Neural cell (in vitro differentiated cells): ENCODE data around the gene KIFBP. TPM values are rescaled to one million over a fixed set of nuclear protein-coding genes. Genes with fewer than 3 reads are reported as not detected.

Experiments
- H2AFZ ChIP-seq: fragments of 200-600, 300-800 bp; sonication (generic), shearing (Covaris generic); 2 replicates; pipeline ENCODE4 v1.6.0; 2014; ENCODE audit warnings: low read depth, mild to moderate bottlenecking, antibody characterized with exemption, low read length, moderate library complexity
- H3F3A ChIP-seq: fragments of 200-600 bp; shearing (Covaris generic); 2 replicates; pipeline ENCODE4 v1.6.1; 2016; ENCODE audit warnings: mild to moderate bottlenecking, moderate library complexity, mixed read lengths, antibody characterized with exemption, low read length; ENCODE audit not compliant: insufficient read depth, poor library complexity, severe bottlenecking
- H3K27ac ChIP-seq: fragments of 200-600, 300-800 bp; sonication (generic), shearing (Covaris generic); 2 replicates; pipeline ENCODE4 v1.5.1; 2014; ENCODE audit warnings: mild to moderate bottlenecking, low read length, moderate library complexity
- H3K27me3 ChIP-seq: fragments of 300-800, 200-600 bp; sonication (generic), shearing (Covaris generic); 2 replicates; pipeline ENCODE4 v1.6.0; 2014; ENCODE audit warnings: mild to moderate bottlenecking, low read depth, low read length, moderate library complexity; ENCODE audit not compliant: insufficient read depth
- H3K36me3 ChIP-seq: fragments of 300-800, 200-600 bp; sonication (generic), shearing (Covaris generic); 2 replicates; pipeline ENCODE4 v1.5.1; 2014; ENCODE audit warnings: mild to moderate bottlenecking, antibody characterized with exemption, low read length, moderate library complexity; ENCODE audit not compliant: insufficient read depth
- H3K4me2 ChIP-seq: fragments of 300-800, 200-600 bp; sonication (generic), shearing (Covaris generic); 2 replicates; pipeline ENCODE4 v1.6.0; 2014; ENCODE audit warnings: mild to moderate bottlenecking, low read length
- H3K4me3 ChIP-seq: fragments of 300-800, 200-600 bp; sonication (generic), shearing (Covaris generic); 2 replicates; pipeline ENCODE4 v1.5.1; 2014; ENCODE audit warnings: mild to moderate bottlenecking, low read length, moderate library complexity
- H3K79me2 ChIP-seq: fragments of 200-600 bp; shearing (Covaris generic); replicated peaks from 2 replicates; pipeline ENCODE4 v1.6.0; 2014; ENCODE audit warnings: mild to moderate bottlenecking, low read length, moderate library complexity; ENCODE audit not compliant: insufficient read depth
- H3K9ac ChIP-seq: fragments of 300-800, 200-600 bp; sonication (generic), shearing (Covaris generic); 2 replicates; pipeline ENCODE4 v1.6.1; 2016; ENCODE audit warnings: mild to moderate bottlenecking, low read length, mixed read lengths
- H3K9me2 ChIP-seq: fragments of 200-600 bp; shearing (Covaris generic); 2 replicates; pipeline ENCODE4 v1.6.1; 2016; ENCODE audit warnings: mild to moderate bottlenecking, low read length, mixed read lengths; ENCODE audit not compliant: insufficient read depth
- H3K9me3 ChIP-seq: fragments of 200-600, 300-800 bp; sonication (generic), shearing (Covaris generic); 2 replicates; pipeline ENCODE4 v1.6.1; 2016; ENCODE audit warnings: mild to moderate bottlenecking, mixed run types, low read length, moderate library complexity, mixed read lengths
- H4K20me1 ChIP-seq: fragments of 200-600 bp; shearing (Covaris generic); 2 replicates; pipeline ENCODE4 v1.6.1; 2016; ENCODE audit warnings: mild to moderate bottlenecking, mixed run types; ENCODE audit not compliant: insufficient read depth
- EP300 ChIP-seq: fragments of 450-650 bp; conservative IDR thresholded peaks from 2 replicates; pipeline ENCODE4 v1.6.1; 2014; ENCODE audit warnings: antibody characterized with exemption, mild to moderate bottlenecking, moderate library complexity; ENCODE audit not compliant: poor library complexity, severe bottlenecking
- EZH2 ChIP-seq: fragments of 200-600, 300-800 bp; shearing (Covaris generic), sonication (generic); IDR thresholded peaks from 2 replicates; pipeline ENCODE4 v1.6.1; 2014; ENCODE audit warnings: antibody characterized with exemption, low read length, borderline replicate concordance, mild to moderate bottlenecking; ENCODE audit not compliant: insufficient read depth, poor library complexity, severe bottlenecking
- MXI1 ChIP-seq: fragments of 450-650 bp; conservative IDR thresholded peaks from 2 replicates; pipeline ENCODE4 v1.6.1; 2014; ENCODE audit warnings: antibody characterized with exemption, mild to moderate bottlenecking; ENCODE audit not compliant: poor library complexity, severe bottlenecking
- POLR2AphosphoS5 ChIP-seq: IDR thresholded peaks from 2 replicates; pipeline ENCODE4 v1.6.1; 2012
- RAD21 ChIP-seq: fragments of 450-650 bp; conservative IDR thresholded peaks from 2 replicates; pipeline ENCODE4 v1.6.1; 2014; ENCODE audit warnings: antibody characterized with exemption, mild to moderate bottlenecking, moderate library complexity
- SMC3 ChIP-seq: fragments of 450-650 bp; conservative IDR thresholded peaks from 2 replicates; pipeline ENCODE4 v1.6.1; 2014; ENCODE audit warnings: antibody characterized with exemption, mild to moderate bottlenecking, moderate library complexity; ENCODE audit not compliant: poor library complexity
- TAF1 ChIP-seq: IDR thresholded peaks from 2 replicates; pipeline ENCODE4 v1.6.1; 2012; ENCODE audit warnings: low read depth
- polyA plus RNA-seq: library from polyadenylated mRNA; depleted of rRNA; stranded (reverse); fragments of >200 nt; gene quantifications from 2 replicates; pipeline ENCODE4 v1.2.3, GENCODE V29; 2014
- TF ChIP-seq, protein P1 (sequence below): fragments of 450-650 bp; IDR thresholded peaks from 2 replicates; pipeline ENCODE4 v1.5.1; 2014; ENCODE audit warnings: antibody characterized with exemption, mild to moderate bottlenecking, moderate library complexity; ENCODE audit not compliant: poor library complexity, severe bottlenecking
- TF ChIP-seq, protein P2 (sequence below): IDR thresholded peaks from 2 replicates; pipeline ENCODE4 v1.6.1; 2012; ENCODE audit warnings: borderline replicate concordance

The KIFBP gene
- polyA plus RNA-seq, 1 donor from 2014 or later, result 76.9 TPM

DNA sequence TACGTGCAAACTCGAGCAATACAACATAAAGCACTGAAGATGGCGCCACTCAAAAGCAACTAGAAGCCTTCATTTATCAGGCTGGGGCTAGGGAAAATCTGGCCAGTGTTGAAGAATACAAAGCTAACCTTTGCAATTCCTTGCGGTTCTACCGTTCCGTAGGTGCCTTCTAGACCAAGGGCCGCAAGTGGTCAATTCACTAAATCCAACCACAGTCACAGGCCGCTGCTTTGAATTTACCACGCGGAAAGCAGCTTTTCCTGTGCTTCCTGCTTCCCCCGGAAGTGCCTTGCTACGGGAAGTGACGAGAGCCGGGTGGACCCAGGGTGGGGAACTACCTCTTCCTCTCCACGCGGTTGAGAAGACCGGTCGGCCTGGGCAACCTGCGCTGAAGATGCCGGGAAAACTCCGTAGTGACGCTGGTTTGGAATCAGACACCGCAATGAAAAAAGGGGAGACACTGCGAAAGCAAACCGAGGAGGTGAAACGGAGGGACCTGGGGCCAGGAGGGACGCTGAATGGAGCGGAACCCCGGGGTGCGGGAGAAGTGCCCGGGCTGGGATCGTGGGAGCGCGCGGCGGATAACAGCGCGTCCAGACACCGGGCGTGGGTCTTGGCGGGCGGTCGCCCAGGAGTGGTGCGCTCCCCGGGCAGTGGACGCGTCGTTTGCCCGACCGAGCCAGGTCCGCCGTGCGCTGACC is 32.6 kb upstream of the KIFBP start, which contains the start of gene DDX21:
Gene DDX21 (plus strand): TSS at position 339 of the 701 bp plus-strand sequence. CDS start 56 bp downstream, at position 395.
- peaks cover 28% of the 10 kb centered on the region for H3K79me2 ChIP-seq
- H3K27ac ChIP-seq, result peak within 1 kb of the TSS; percentile 86
- H2AFZ ChIP-seq, result peak within 1 kb of the TSS; percentile 83
- no peaks in the 10 kb centered on the region for H3K9me2 ChIP-seq
- no peaks in the 10 kb centered on the region for H4K20me1 ChIP-seq
- H3K4me2 ChIP-seq, result peak within 1 kb of the TSS; percentile 91
- no peaks in the 10 kb centered on the region for H3K9me3 ChIP-seq
- no peaks in the 10 kb centered on the region for H3K27me3 ChIP-seq
- H3F3A ChIP-seq, result peaks cover 6% of the 10 kb centered on the region
- H3K9ac ChIP-seq, result peak within 1 kb of the TSS; percentile 69
- TF ChIP-seq, protein P1, sequence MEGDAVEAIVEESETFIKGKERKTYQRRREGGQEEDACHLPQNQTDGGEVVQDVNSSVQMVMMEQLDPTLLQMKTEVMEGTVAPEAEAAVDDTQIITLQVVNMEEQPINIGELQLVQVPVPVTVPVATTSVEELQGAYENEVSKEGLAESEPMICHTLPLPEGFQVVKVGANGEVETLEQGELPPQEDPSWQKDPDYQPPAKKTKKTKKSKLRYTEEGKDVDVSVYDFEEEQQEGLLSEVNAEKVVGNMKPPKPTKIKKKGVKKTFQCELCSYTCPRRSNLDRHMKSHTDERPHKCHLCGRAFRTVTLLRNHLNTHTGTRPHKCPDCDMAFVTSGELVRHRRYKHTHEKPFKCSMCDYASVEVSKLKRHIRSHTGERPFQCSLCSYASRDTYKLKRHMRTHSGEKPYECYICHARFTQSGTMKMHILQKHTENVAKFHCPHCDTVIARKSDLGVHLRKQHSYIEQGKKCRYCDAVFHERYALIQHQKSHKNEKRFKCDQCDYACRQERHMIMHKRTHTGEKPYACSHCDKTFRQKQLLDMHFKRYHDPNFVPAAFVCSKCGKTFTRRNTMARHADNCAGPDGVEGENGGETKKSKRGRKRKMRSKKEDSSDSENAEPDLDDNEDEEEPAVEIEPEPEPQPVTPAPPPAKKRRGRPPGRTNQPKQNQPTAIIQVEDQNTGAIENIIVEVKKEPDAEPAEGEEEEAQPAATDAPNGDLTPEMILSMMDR, result peak; percentile 98
- TF ChIP-seq EP300, result peak; percentile 20
- TF ChIP-seq, protein P2, sequence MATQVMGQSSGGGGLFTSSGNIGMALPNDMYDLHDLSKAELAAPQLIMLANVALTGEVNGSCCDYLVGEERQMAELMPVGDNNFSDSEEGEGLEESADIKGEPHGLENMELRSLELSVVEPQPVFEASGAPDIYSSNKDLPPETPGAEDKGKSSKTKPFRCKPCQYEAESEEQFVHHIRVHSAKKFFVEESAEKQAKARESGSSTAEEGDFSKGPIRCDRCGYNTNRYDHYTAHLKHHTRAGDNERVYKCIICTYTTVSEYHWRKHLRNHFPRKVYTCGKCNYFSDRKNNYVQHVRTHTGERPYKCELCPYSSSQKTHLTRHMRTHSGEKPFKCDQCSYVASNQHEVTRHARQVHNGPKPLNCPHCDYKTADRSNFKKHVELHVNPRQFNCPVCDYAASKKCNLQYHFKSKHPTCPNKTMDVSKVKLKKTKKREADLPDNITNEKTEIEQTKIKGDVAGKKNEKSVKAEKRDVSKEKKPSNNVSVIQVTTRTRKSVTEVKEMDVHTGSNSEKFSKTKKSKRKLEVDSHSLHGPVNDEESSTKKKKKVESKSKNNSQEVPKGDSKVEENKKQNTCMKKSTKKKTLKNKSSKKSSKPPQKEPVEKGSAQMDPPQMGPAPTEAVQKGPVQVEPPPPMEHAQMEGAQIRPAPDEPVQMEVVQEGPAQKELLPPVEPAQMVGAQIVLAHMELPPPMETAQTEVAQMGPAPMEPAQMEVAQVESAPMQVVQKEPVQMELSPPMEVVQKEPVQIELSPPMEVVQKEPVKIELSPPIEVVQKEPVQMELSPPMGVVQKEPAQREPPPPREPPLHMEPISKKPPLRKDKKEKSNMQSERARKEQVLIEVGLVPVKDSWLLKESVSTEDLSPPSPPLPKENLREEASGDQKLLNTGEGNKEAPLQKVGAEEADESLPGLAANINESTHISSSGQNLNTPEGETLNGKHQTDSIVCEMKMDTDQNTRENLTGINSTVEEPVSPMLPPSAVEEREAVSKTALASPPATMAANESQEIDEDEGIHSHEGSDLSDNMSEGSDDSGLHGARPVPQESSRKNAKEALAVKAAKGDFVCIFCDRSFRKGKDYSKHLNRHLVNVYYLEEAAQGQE, result peak; percentile 17
- no peak for TF ChIP-seq EZH2
- peak; percentile 88 for TF ChIP-seq SMC3
- TF ChIP-seq MXI1, result peak; percentile 100
- peak; percentile 73 for TF ChIP-seq RAD21
- TF ChIP-seq POLR2AphosphoS5, result peak; percentile 85
- peak; percentile 72 for TF ChIP-seq TAF1
- no peaks in the 10 kb centered on the region for H3K36me3 ChIP-seq
- H3K4me3 ChIP-seq, result peak within 1 kb of the TSS; percentile 85

DNA sequence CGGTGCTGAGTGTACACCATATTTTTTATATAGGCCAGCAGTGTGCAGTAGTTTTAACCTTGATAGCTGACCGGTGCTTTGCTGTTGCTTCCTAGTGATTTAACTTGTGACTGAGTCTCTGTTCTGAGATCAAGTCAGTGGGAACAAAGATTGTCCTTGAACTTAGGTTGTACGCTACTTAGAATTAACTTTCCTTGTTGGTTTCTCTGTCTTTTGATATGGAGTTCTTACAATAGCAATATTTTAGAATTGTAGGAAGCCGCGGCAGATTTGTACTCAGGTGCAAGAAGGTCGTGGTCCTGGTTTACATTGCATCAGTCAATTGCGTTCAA is 31.4 kb upstream of the KIFBP start:
- no peaks in the 10 kb centered on the region for H4K20me1 ChIP-seq
- H3K4me2 ChIP-seq, result peak overlapping the region; percentile 45
- no peaks in the 10 kb centered on the region for H3K27me3 ChIP-seq
- H3K9ac ChIP-seq, result no peak overlapping the region
- no peaks in the 10 kb centered on the region for H3K9me3 ChIP-seq
- H3K36me3 ChIP-seq, result no peaks in the 10 kb centered on the region
- no peaks in the 10 kb centered on the region for H3K9me2 ChIP-seq
- H3F3A ChIP-seq, result peaks cover 6% of the 10 kb centered on the region
- peak overlapping the region; percentile 85 for H3K4me3 ChIP-seq
- H2AFZ ChIP-seq, result no peak overlapping the region
- H3K27ac ChIP-seq, result no peak overlapping the region
- peaks cover 28% of the 10 kb centered on the region for H3K79me2 ChIP-seq
- no peak for TF ChIP-seq MXI1
- TF ChIP-seq EP300, result no peak
- TF ChIP-seq, protein P2, result no peak
- TF ChIP-seq RAD21, result no peak
- no peak for TF ChIP-seq POLR2AphosphoS5
- TF ChIP-seq SMC3, result no peak
- TF ChIP-seq TAF1, result no peak
- TF ChIP-seq, protein P1, result no peak
